RPMI7951 (cell line): ENCODE measurements around the gene TMEM176A. TPM values are rescaled to one million over a fixed set of nuclear protein-coding genes. Genes with fewer than 3 reads are reported as not detected.

ENCODE experiments used
- DNase-seq: peaks from one replicate; pipeline ENCODE4 v3.0.0-alpha.2; 2012; ENCODE audit warnings: low read depth
- total RNA-seq: library from RNA; depleted of rRNA; stranded (reverse); fragments of >200 nt; shearing (Covaris generic); gene quantifications from 2 replicates; pipeline ENCODE4 v1.2.3, GENCODE V29; 2014; rRNA removed

Gene TMEM176A
- total RNA-seq, 1 experiment from 2014 or later = not detected

DNA sequence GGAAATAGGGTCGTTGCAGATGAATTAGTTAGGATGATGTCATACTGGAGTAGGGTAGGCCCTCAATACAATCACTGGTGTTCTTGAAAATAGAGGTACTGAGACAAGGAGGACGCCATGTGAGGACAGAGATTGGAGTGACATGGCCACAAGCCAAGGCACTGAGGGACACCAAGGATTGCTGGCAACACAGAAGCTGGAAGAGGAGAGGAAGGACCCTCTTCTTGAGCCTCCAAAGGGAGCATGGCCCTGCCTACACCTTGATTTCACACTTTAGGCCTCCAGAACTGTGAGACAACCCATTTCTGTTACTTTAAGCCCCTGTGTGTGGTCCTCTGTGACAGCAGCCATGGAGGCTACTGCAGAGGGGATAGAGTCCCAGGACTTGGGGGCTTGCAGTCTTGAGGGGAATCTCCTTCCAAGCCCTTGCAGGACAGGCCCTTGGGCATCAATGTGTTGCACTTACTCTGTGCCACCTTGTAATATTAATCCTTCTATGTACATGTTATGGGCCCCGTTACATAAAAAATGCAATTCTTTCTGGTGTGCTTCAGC is 48.1 kb downstream of the TMEM176A start:
- no peak for DNase-seq

DNA sequence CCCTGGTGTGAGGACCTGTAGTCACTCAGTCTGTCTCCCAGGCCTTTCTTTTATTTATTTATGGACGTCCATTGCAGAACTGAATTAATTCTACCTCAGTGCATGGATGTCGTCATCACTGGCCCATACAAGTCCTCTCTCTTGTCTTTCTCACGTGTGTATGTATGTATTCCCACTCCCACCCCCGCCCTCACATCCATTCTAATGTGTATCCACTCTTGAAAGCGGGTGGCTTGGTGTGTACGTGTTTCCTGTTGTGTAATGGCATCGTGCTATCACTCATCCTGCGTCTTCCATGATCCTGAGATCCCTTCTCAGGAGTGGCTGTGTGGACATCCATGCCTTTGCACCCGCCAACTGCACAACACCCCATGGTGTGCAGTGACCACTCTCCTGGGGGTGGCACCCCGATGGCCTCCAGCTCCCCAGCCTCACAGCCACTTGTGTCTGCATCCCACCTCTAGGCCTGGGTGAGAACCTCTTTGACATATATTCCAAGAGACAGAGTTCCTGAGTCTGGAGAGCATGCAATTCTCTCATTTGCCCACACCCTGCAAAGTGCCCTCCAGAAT is 48.7 kb downstream of the TMEM176A start:
- no peak for DNase-seq

- no peak for DNase-seq
Measured at GRCh38 chr7:150850273-150850672, 49.7 kb downstream of the TMEM176A start.

DNA sequence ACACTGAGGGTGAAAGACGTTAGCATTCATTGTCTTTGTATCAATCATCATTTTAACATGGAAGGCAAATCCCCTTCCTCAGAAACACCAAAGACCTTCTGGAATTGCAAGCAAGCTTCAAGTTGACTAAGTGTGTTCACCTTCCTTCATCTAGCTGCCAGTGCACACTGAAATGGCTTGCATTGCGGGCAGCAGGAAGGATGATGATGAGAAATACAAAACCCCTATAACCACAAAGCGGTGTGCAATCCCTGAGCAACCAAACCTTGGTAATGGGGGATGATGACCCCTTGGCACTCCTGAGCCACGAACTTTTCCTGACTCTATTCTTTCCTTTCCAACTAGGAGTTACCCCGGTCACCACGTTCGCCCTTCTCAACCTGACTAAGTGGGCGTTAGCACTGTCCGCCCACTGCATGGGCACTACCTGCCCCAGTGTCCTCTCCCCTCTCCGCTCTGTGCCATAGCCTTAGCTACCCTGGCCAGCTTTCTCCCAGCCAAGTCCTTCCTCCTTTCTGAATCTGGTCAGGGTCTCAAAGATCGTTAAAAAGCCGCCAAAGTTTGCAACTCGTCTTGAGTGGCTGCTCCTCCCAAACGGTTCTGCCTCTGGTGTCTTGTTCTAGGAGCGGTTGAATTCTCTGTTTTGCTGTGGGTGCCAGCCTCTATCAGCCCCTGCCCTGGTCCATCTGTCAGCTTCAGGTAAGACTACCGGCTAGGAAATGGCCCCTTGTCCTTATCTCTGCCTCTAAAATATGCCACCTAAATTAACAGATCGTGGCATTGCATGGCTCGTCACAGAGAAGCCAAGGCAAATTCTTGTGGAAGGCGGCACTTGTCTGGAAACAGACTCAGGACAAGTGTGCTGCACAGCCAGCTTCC is 51.2 kb downstream of the TMEM176A start:
- no peak for DNase-seq

DNA sequence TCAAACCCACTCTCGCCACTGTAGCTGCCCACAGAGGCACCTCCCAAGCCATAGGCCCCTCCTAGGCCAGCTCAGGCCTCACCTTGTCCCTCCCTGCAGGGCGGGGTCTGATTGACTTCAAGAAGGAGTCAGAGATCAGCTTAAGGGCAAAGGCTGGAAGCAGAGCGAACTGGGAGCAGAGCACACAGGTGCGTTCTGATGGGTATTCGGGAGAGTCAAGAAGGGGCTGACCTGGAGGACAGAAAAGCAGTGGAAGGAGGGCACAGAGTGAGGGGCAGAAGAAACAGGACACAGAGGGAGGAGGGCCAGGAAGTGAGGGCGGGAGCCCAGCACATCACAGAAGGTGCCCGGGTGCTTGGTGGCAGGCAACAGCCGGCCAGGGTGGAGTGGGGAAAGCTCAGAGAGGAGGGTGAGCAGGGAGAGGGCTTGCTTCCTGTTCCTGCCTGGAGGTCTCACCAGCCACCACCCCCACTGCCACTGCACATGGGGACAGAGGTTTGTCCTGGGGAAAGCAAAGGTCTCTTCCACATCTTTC is 51.9 kb downstream of the TMEM176A start, which contains the start of gene AOC1:
TSS of gene AOC1 (plus strand) at position 147 of the 535 bp plus-strand sequence. CDS start 3,954 bp downstream, outside the sequence.
- DNase-seq = no peak

DNA sequence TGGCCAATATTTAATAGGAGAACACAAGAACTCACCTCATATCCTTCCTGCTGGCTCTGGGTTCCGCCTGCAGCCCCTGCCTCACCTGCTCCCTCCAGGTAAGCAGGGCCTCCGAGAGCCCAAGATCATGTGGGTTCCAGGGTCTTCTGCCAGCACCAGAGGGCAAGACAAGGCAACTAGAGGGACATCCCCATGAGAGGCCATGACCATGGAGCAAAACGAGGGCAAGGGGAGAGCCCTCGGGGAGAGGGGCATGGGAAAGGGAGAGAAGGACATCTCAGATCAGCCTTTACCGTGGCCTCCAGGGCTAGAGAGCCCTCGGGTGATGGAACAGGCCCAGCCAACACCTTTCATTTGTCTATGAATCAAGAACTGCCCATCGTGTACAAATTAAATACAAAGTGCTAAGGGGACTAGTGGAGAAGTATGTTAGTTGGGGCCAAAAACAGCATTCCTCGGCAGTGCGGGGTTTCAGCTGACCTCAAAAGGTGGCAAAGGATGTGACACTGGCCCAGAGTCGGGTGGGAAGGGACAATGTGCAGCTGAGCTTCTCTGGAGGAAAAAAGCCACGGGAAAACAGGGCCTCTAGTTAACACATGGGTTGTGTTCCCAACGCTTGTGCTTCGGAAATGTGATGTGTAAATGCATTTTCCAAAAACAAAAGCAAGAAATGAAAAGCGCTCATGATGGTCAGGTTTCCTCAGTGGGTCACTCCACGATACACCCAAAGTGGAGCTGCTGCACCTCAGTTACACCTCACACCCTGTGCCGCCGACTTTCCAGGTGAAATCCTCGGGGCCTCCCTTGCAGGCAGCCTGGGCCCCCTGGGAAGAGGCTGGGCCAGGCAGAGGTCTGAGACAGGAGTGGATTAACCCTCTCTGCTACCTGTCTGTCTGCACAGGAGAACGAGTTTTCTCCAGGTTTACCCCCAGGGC is 53.8 kb downstream of the TMEM176A start:
- DNase-seq = no peak

Other genes starting within 250 kb of the TMEM176A start
- gene GIMAP4, start 233.4 kb upstream of the TMEM176A start, total RNA-seq = not detected in 2 replicates
- 0.48 TPM in 1 of 2 replicates, not detected in the other for gene GIMAP6, start 168.4 kb upstream of the TMEM176A start, total RNA-seq
- gene GIMAP2, start 115.1 kb upstream of the TMEM176A start, total RNA-seq = 9.1 and 11.5 TPM in 2 replicates
- gene GIMAP1, start 84.2 kb upstream of the TMEM176A start, total RNA-seq = not detected in 2 replicates
- gene GIMAP5, start 63.4 kb upstream of the TMEM176A start, total RNA-seq = 0.49 TPM in 1 of 2 replicates, not detected in the other
- gene TMEM176B, start 405 bp upstream of the TMEM176A start, total RNA-seq = not detected in 2 replicates
- not detected in 2 replicates for gene AOC1, start 51.7 kb downstream of the TMEM176A start, total RNA-seq
- not detected in 2 replicates for gene KCNH2, start 177.6 kb downstream of the TMEM176A start, total RNA-seq
- gene NOS3, start 190.2 kb downstream of the TMEM176A start, total RNA-seq = 0.12 and 0.39 TPM in 2 replicates
- gene ATG9B, start 223.7 kb downstream of the TMEM176A start, total RNA-seq = 0.24 TPM in 1 of 2 replicates, not detected in the other
- 26.9 and 27.8 TPM in 2 replicates for gene ABCB8, start 227.7 kb downstream of the TMEM176A start, total RNA-seq
- 0.10 and 1.3 TPM in 2 replicates for gene ASIC3, start 247.8 kb downstream of the TMEM176A start, total RNA-seq